GM23248 (cell line): ENCODE results near the gene CRLF2. TPM values are rescaled to one million over a fixed set of nuclear protein-coding genes. Genes with fewer than 3 reads are reported as not detected.
"Not testable (repeated sequence)": the region's sequence is repeated elsewhere in the genome, so short reads cannot be mapped to it uniquely, and the experiment has no call there.

ENCODE experiments used
- DNase-seq: peaks from one replicate; pipeline ENCODE4 v3.0.0-alpha.2; 2015
- H2AFZ ChIP-seq: fragments of 200-600 bp; sonication (generic); 2 replicates; pipeline ENCODE4 v1.6.1; 2016; ENCODE audit warnings: antibody characterized with exemption
- H3F3A ChIP-seq: fragments of 200-600 bp; sonication (generic); 2 replicates; pipeline ENCODE4 v1.6.1; 2016; ENCODE audit warnings: mild to moderate bottlenecking, antibody characterized with exemption, mixed run types; ENCODE audit not compliant: insufficient read depth
- H3K27ac ChIP-seq: fragments of 200-600 bp; sonication (generic); 2 replicates; pipeline ENCODE4 v1.5.1; 2016; ENCODE audit warnings: mild to moderate bottlenecking
- H3K27me3 ChIP-seq: fragments of 200-600 bp; sonication (generic); replicated peaks from 2 replicates; pipeline ENCODE4 v1.6.1; 2016; ENCODE audit warnings: mild to moderate bottlenecking; ENCODE audit not compliant: insufficient read depth
- H3K36me3 ChIP-seq: fragments of 200-600 bp; sonication (generic); 2 replicates; pipeline ENCODE4 v1.6.1; 2016; ENCODE audit warnings: low read depth, mild to moderate bottlenecking
- H3K4me1 ChIP-seq: fragments of 200-600 bp; sonication (generic); 2 replicates; pipeline ENCODE4 v1.6.1; 2016; ENCODE audit warnings: mild to moderate bottlenecking; ENCODE audit not compliant: insufficient read depth
- H3K4me2 ChIP-seq: fragments of 200-600 bp; sonication (generic); one replicate; pipeline ENCODE4 v1.6.1; 2016; ENCODE audit warnings: mild to moderate bottlenecking; ENCODE audit not compliant: unreplicated experiment
- H3K4me3 ChIP-seq: fragments of 200-600 bp; sonication (generic); 2 replicates; pipeline ENCODE4 v1.5.1; 2016; ENCODE audit warnings: mild to moderate bottlenecking
- H3K79me2 ChIP-seq: fragments of 200-600 bp; sonication (generic); 2 replicates; pipeline ENCODE4 v1.6.1; 2016; ENCODE audit warnings: mild to moderate bottlenecking; ENCODE audit not compliant: insufficient read depth
- H3K9ac ChIP-seq: fragments of 200-600 bp; sonication (generic); 2 replicates; pipeline ENCODE4 v1.6.1; 2016; ENCODE audit warnings: mild to moderate bottlenecking
- H3K9me2 ChIP-seq: fragments of 200-600 bp; sonication (generic); 2 replicates; pipeline ENCODE4 v1.6.1; 2016; ENCODE audit warnings: mixed run types, mild to moderate bottlenecking, moderate library complexity; ENCODE audit not compliant: insufficient read depth
- H3K9me3 ChIP-seq: fragments of 200-600 bp; sonication (generic); one replicate; pipeline ENCODE4 v1.6.1; 2017; ENCODE audit warnings: low read depth
- H4K20me1 ChIP-seq: fragments of 200-600 bp; sonication (generic); 2 replicates; pipeline ENCODE4 v1.6.0; 2016; ENCODE audit not compliant: insufficient read depth
- EZH2 ChIP-seq: fragments of 200-600 bp; sonication (generic); IDR thresholded peaks from 2 replicates; pipeline ENCODE4 v1.6.1; 2018; ENCODE audit warnings: antibody characterized with exemption, mild to moderate bottlenecking; ENCODE audit not compliant: insufficient read depth, poor library complexity, severe bottlenecking
- EZH2phosphoT487 ChIP-seq: fragments of 200-600 bp; sonication (generic); IDR thresholded peaks from 2 replicates; pipeline ENCODE4 v1.6.1; 2018; ENCODE audit warnings: antibody characterized with exemption, moderate library complexity, mild to moderate bottlenecking, low read depth; ENCODE audit not compliant: insufficient read depth
- WGBS, 2 experiments: methylation state at CpG; one replicate each; pipeline ENCODE4 v1.1.6; 2015 to 2017; ENCODE audit warnings: low lambda C conversion rate in 2 of 2, low coverage in 1 of 2; ENCODE audit errors: missing lambda C conversion rate in 2 of 2; 5-methylcytosine and 5-hydroxymethylcytosine counted together
- in situ Hi-C: fragments of 300-500 bp; cut with MboI; formaldehyde crosslinking; loops from 2 replicates; pipeline ENCODE4 v1.15.0; 2020
- polyA plus RNA-seq: library from polyadenylated mRNA; unstranded; fragments of >200 nt; fragmentation: Nextera tagmentation; extraction: Ambion mirVana; gene quantifications from 2 replicates; pipeline ENCODE4 v1.2.1, GENCODE V29; 2016
- total RNA-seq: library from RNA; depleted of rRNA; stranded (reverse); fragments of >200 nt; shearing (Covaris generic); gene quantifications from 2 replicates; pipeline ENCODE4 v1.2.3, GENCODE V29; 2014

CRLF2 gene
- total and polyA plus RNA-seq, 2 experiments from 2014 or later = not detected

DNA sequence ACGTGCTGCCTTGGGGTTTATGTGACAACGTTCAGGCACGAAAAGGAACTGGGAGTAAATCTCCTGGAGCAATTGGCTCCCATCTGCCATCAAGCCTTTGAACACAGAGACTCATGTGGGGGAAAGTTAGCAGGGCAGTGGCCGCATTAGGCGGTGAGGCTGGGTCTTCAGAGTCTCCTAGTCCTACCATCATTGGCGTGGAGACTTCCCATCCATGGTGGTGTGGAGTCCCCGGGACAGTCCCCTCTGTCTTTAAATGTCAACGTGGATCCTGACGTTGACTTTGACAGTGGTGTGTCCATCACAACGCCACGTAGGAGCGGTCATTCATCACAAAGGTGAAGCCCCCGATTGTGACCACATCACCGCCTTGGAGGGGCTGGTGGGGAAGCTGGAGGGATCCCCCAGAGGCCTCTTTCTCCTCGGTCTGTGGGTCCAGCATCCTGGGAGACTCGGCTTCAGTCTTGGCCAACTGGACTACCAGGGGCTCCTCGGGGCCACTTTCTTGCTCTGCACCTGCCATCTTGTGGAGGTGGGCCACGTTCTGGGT lies 21.8 kb downstream of the CRLF2 start:
- Histone ChIP-seq H3K4me1 (no peaks in the 10 kb centered on the region), H4K20me1 (no peaks in the 10 kb centered on the region), H3F3A (no peaks in the 10 kb centered on the region), H3K27ac (no peak overlapping the region), H3K79me2 (no peaks in the 10 kb centered on the region), H2AFZ (no peak overlapping the region), H3K9ac (no peak overlapping the region), H3K36me3 (no peaks in the 10 kb centered on the region), H3K9me3 (no peaks in the 10 kb centered on the region), H3K9me2 (no peaks in the 10 kb centered on the region), H3K4me3 (no peak overlapping the region), H3K27me3 (no peaks in the 10 kb centered on the region), H3K4me2 (no peak overlapping the region)
- in situ Hi-C loops = no loop called here
- no peak for DNase-seq
- TF ChIP-seq EZH2phosphoT487 (no peak), EZH2 (no peak)
- WGBS, 2 experiments = 49 to 51% methylated on average over 17 of the region's 18 CpGs

- Histone ChIP-seq H3K36me3 (no peaks in the 10 kb centered on the region), H3K4me3 (no peak overlapping the region), H3K9me2 (no peaks in the 10 kb centered on the region), H3K27ac (no peak overlapping the region), H2AFZ (no peak overlapping the region), H3K4me2 (no peak overlapping the region), H3K9me3 (no peaks in the 10 kb centered on the region), H3K4me1 (no peaks in the 10 kb centered on the region), H4K20me1 (no peaks in the 10 kb centered on the region), H3K79me2 (no peaks in the 10 kb centered on the region), H3K27me3 (no peaks in the 10 kb centered on the region), H3K9ac (no peak overlapping the region), H3F3A (no peaks in the 10 kb centered on the region)
- WGBS, 2 experiments = 58% methylated on average over 9 to 10 of the region's 10 CpGs
- no peak for DNase-seq
- in situ Hi-C loops = no loop called here
- TF ChIP-seq EZH2phosphoT487 (no peak), EZH2 (no peak)
Measured at GRCh38 chrX:1185561-1185960, 26.9 kb downstream of the CRLF2 start.

GRCh38 chrX:1182211-1182610 lies 30.2 kb downstream of the CRLF2 start:
- Histone ChIP-seq H3K9me3 (no peaks in the 10 kb centered on the region), H3K36me3 (no peaks in the 10 kb centered on the region)

DNA sequence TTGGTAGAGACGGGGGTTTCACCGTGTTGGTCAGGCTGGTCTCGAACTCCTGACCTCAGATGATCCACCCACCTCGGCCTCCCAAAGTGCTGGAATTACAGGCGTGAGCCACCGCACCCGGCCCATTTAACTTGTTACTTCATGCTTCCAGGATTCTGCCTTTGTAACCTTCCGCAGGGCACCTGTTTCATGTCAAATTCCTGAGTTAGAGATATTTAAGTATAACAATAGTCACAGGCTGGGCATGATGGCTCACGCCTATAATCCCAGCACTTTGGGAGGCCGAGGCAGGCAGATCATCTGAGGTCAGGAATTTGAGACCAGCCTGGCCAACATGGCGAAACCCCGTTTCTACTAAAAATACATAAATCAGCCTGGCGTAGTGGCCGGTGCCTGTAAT lies 30.8 kb downstream of the CRLF2 start:
- DNase-seq, in situ Hi-C loops, H3K4me2 ChIP-seq, H3K9ac ChIP-seq, H3K4me3 ChIP-seq, H3K27me3 ChIP-seq, H3K79me2 ChIP-seq, H3K27ac ChIP-seq, H3F3A ChIP-seq, H3K9me2 ChIP-seq, H4K20me1 ChIP-seq, H3K4me1 ChIP-seq, H2AFZ ChIP-seq, H3K9me3 ChIP-seq, H3K36me3 ChIP-seq: not testable (repeated sequence)
- WGBS, 2 experiments = 20 to 32% methylated on average over 14 of the region's 14 CpGs

More at GRCh38 chrX:1182211-1182610, 30.2 kb downstream of the CRLF2 start:
- in situ Hi-C loops = no loop called here
- H2AFZ ChIP-seq = no peak overlapping the region
- no peak overlapping the region for H3K4me3 ChIP-seq
- H3K27me3 ChIP-seq = no peaks in the 10 kb centered on the region
- H3K79me2 ChIP-seq = no peaks in the 10 kb centered on the region
- DNase-seq = no peak
- no peaks in the 10 kb centered on the region for H3K9me2 ChIP-seq
- H3K4me2 ChIP-seq = no peak overlapping the region
- H3K9ac ChIP-seq = no peak overlapping the region
- H4K20me1 ChIP-seq = no peaks in the 10 kb centered on the region
- no peak for TF ChIP-seq EZH2
- TF ChIP-seq EZH2phosphoT487 = no peak
- no peaks in the 10 kb centered on the region for H3F3A ChIP-seq
- WGBS, 2 experiments = 24% methylated on average over 4 of the region's 4 CpGs
- no peak overlapping the region for H3K27ac ChIP-seq
- H3K4me1 ChIP-seq = no peaks in the 10 kb centered on the region

DNA sequence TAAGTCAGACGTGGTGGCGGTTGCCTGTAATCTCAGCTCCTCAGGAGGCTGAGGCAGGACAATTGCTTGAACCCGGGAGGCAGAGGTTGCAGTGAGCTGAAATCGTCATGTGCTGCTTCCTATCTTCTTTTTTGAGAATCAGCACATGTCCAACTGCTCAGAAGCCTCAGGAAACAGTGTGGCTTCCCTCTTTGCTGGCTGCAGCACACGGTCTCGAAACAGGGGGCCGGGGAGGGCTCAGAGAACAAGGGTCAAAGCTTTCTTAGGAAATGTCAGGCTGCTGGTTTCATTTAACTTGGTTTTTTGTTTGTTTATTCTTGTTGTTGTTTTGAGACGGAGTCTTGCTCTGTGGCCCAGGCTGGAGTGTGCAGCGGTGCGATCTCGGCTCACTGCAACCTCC lies 31.3 kb downstream of the CRLF2 start:
- Histone ChIP-seq H3K9me2 (no peaks in the 10 kb centered on the region), H4K20me1 (no peaks in the 10 kb centered on the region), H3K4me1 (no peaks in the 10 kb centered on the region), H2AFZ (no peak overlapping the region), H3F3A (no peaks in the 10 kb centered on the region), H3K9ac (no peak overlapping the region), H3K9me3 (no peaks in the 10 kb centered on the region), H3K4me3 (no peak overlapping the region), H3K27me3 (no peaks in the 10 kb centered on the region), H3K36me3 (no peaks in the 10 kb centered on the region), H3K79me2 (no peaks in the 10 kb centered on the region), H3K4me2 (no peak overlapping the region), H3K27ac (no peak overlapping the region)
- TF ChIP-seq EZH2 (no peak), EZH2phosphoT487 (no peak)
- in situ Hi-C loops = no loop called here
- 45 to 46% methylated on average over 11 of the region's 11 CpGs for WGBS, 2 experiments
- no peak for DNase-seq
